ENCODE measurements around the gene GALNTL6.

Gene GALNTL6

GRCh38 chr4:171889681-171890080 lies 76.5 kb downstream of the GALNTL6 start:
- DNase-seq, result no peak

GRCh38 chr4:171891038-171891437 lies 77.8 kb downstream of the GALNTL6 start:
- DNase-seq, result no peak

- DNase-seq, result no peak
These were observed 83.2 kb downstream of the GALNTL6 start for GRCh38 chr4:171896426-171896825.

GRCh38 chr4:171919314-171919713 lies 106.1 kb downstream of the GALNTL6 start:
- no peak for DNase-seq

GRCh38 chr4:171920901-171921300 lies 107.7 kb downstream of the GALNTL6 start:
- DNase-seq, result no peak

GRCh38 chr4:171924746-171925376 lies 111.7 kb downstream of the GALNTL6 start:
- no peak for DNase-seq

GRCh38 chr4:171928336-171928735 lies 115.1 kb downstream of the GALNTL6 start:
- no peak for DNase-seq

GRCh38 chr4:171929477-171929876 lies 116.3 kb downstream of the GALNTL6 start:
- DNase-seq, result no peak

GRCh38 chr4:171929907-171930306 lies 116.7 kb downstream of the GALNTL6 start:
- DNase-seq, result no peak

GRCh38 chr4:171932238-171932637 lies 119.0 kb downstream of the GALNTL6 start:
- no peak for DNase-seq

- DNase-seq, result no peak
These were observed 127.5 kb downstream of the GALNTL6 start for GRCh38 chr4:171940656-171941055.

- DNase-seq, result no peak
These were observed 134.2 kb downstream of the GALNTL6 start for GRCh38 chr4:171947400-171947799.

GRCh38 chr4:171948038-171948437 lies 134.8 kb downstream of the GALNTL6 start:
- DNase-seq, result no peak

GRCh38 chr4:171954650-171955049 lies 141.4 kb downstream of the GALNTL6 start:
- no peak for DNase-seq

GRCh38 chr4:171956678-171957077 lies 143.5 kb downstream of the GALNTL6 start:
- DNase-seq, result no peak

- no peak for DNase-seq
These were observed 148.9 kb downstream of the GALNTL6 start for GRCh38 chr4:171962110-171962509.

GRCh38 chr4:171966356-171966755 lies 153.2 kb downstream of the GALNTL6 start:
- no peak for DNase-seq

GRCh38 chr4:171978216-171978615 lies 165.0 kb downstream of the GALNTL6 start:
- DNase-seq, result no peak

- no peak for DNase-seq
These were observed 166.3 kb downstream of the GALNTL6 start for GRCh38 chr4:171979461-171979860.

GRCh38 chr4:171981185-171981584 lies 168.0 kb downstream of the GALNTL6 start:
- DNase-seq, result no peak

GRCh38 chr4:171983935-171984805 lies 171.0 kb downstream of the GALNTL6 start:
- DNase-seq, result no peak

- DNase-seq, result no peak
These were observed 171.9 kb downstream of the GALNTL6 start for GRCh38 chr4:171985129-171985528.

GRCh38 chr4:171993247-171993646 lies 180.0 kb downstream of the GALNTL6 start:
- DNase-seq, result no peak

GRCh38 chr4:172007889-172008288 lies 194.7 kb downstream of the GALNTL6 start:
- no peak for DNase-seq

Data from midbrain (tissue), 1 donor.